Limb (tissue), 2 donors: ENCODE measurements around the gene GLRA1.
"Not testable (repeated sequence)": the region's sequence is repeated elsewhere in the genome, so short reads cannot be mapped to it uniquely, and the experiment has no call there.

Source experiments
- DNase-seq, 2 donors: peaks; one replicate each; pipeline ENCODE4 v3.0.0-alpha.2; 2016; ENCODE audit errors: extremely low spot score in 2 of 2

The GLRA1 gene

GRCh38 chr5:151820271-151820670 lies 104.4 kb downstream of the GLRA1 start:
- no peak for DNase-seq

- DNase-seq: no peak
These were observed 104.8 kb downstream of the GLRA1 start for GRCh38 chr5:151819830-151820229.

GRCh38 chr5:151815051-151815450 lies 109.6 kb downstream of the GLRA1 start:
- no peak for DNase-seq

GRCh38 chr5:151812757-151813309 lies 111.8 kb downstream of the GLRA1 start:
- DNase-seq: no peak

GRCh38 chr5:151811593-151812321 lies 112.9 kb downstream of the GLRA1 start:
- DNase-seq: no peak

GRCh38 chr5:151810897-151811296 lies 113.8 kb downstream of the GLRA1 start:
- no peak for DNase-seq

GRCh38 chr5:151810449-151810848 lies 114.2 kb downstream of the GLRA1 start:
- DNase-seq: no peak

GRCh38 chr5:151808451-151809169 lies 116.0 kb downstream of the GLRA1 start:
- no peak for DNase-seq

- no peak for DNase-seq
These were observed 119.0 kb downstream of the GLRA1 start for GRCh38 chr5:151805414-151806223.

- DNase-seq: no peak
These were observed 124.1 kb downstream of the GLRA1 start for GRCh38 chr5:151800532-151800931.

- no peak for DNase-seq
These were observed 125.2 kb downstream of the GLRA1 start for GRCh38 chr5:151799407-151799806.

- no peak for DNase-seq
These were observed 126.0 kb downstream of the GLRA1 start for GRCh38 chr5:151798674-151799073.

- no peak for DNase-seq
These were observed 129.2 kb downstream of the GLRA1 start for GRCh38 chr5:151795426-151795825.

GRCh38 chr5:151793358-151793757 lies 131.3 kb downstream of the GLRA1 start:
- no peak for DNase-seq

- no peak for DNase-seq
These were observed 136.8 kb downstream of the GLRA1 start for GRCh38 chr5:151787817-151788216.

GRCh38 chr5:151786468-151786867 lies 138.2 kb downstream of the GLRA1 start:
- no peak for DNase-seq

GRCh38 chr5:151784141-151784540 lies 140.5 kb downstream of the GLRA1 start:
- no peak for DNase-seq

GRCh38 chr5:151783664-151784063 lies 141.0 kb downstream of the GLRA1 start:
- not testable (repeated sequence) for DNase-seq

GRCh38 chr5:151781201-151781600 lies 143.4 kb downstream of the GLRA1 start:
- DNase-seq: no peak

- no peak for DNase-seq
These were observed 144.3 kb downstream of the GLRA1 start for GRCh38 chr5:151780348-151780747.

- DNase-seq: no peak
These were observed 145.0 kb downstream of the GLRA1 start for GRCh38 chr5:151779531-151780125.
